ENCODE data around the gene FBXW9. TPM values are rescaled to one million over a fixed set of nuclear protein-coding genes. Genes with fewer than 3 reads are reported as not detected.
A peak's percentile ranks its signal among the peaks of the same experiment; 100 is the strongest.

FBXW9 gene
- polyA plus RNA-seq, 1 donor from 2014 or later, result 16.2 TPM

GRCh38 chr19:12668346-12668745, 28.1 kb downstream of the FBXW9 start:
- Histone ChIP-seq H4K20me1 (ENCODE audit: insufficient read depth) (no peaks in the 10 kb centered on the region), H2AFZ (ENCODE audit: low read depth, low read length) (no peak overlapping the region), H3K79me2 (replicated peaks; ENCODE audit: insufficient read depth, low read length) (peaks cover 29% of the 10 kb centered on the region), H3K9me2 (ENCODE audit: insufficient read depth, low read length) (no peaks in the 10 kb centered on the region), H3F3A (ENCODE audit: insufficient read depth, low read length, poor library complexity, severe bottlenecking) (no peaks in the 10 kb centered on the region), H3K9ac (ENCODE audit: low read length) (peak overlapping the region; percentile 87), H3K9me3 (ENCODE audit: low read length) (no peaks in the 10 kb centered on the region), H3K4me2 (ENCODE audit: low read length) (peak overlapping the region; percentile 94), H3K27ac (ENCODE audit: low read length) (peak overlapping the region; percentile 95), H3K27me3 (ENCODE audit: insufficient read depth, low read depth, low read length) (no peaks in the 10 kb centered on the region), H3K36me3 (ENCODE audit: insufficient read depth, low read length) (no peaks in the 10 kb centered on the region), H3K4me3 (ENCODE audit: low read length) (peak overlapping the region; percentile 87)
- no peak for TF ChIP-seq POLR2AphosphoS5 (IDR thresholded peaks at IDR 0.05)
- no peak for TF ChIP-seq EP300 (conservative IDR thresholded peaks at IDR 0.05; ENCODE audit: poor library complexity, severe bottlenecking)
- no peak for TF ChIP-seq TAF1 (IDR thresholded peaks at IDR 0.05; ENCODE audit: low read depth)
- TF ChIP-seq MXI1 (conservative IDR thresholded peaks at IDR 0.05; ENCODE audit: poor library complexity, severe bottlenecking), result no peak
- TF ChIP-seq CTCF (IDR thresholded peaks at IDR 0.05; ENCODE audit: poor library complexity, severe bottlenecking), result no peak
- no peak for TF ChIP-seq RAD21 (conservative IDR thresholded peaks at IDR 0.05)
- TF ChIP-seq SMC3 (conservative IDR thresholded peaks at IDR 0.05; ENCODE audit: poor library complexity), result no peak
- TF ChIP-seq REST (IDR thresholded peaks at IDR 0.05; ENCODE audit: borderline replicate concordance), result no peak
- no peak for TF ChIP-seq EZH2 (IDR thresholded peaks at IDR 0.05; ENCODE audit: borderline replicate concordance, insufficient read depth, low read length, poor library complexity, severe bottlenecking)

- Histone ChIP-seq H3K36me3 (ENCODE audit: insufficient read depth, low read length) (no peaks in the 10 kb centered on the region), H3K4me2 (ENCODE audit: low read length) (peak overlapping the region; percentile 94), H3K9me3 (ENCODE audit: low read length) (no peaks in the 10 kb centered on the region), H3K27me3 (ENCODE audit: insufficient read depth, low read depth, low read length) (no peaks in the 10 kb centered on the region), H2AFZ (ENCODE audit: low read depth, low read length) (no peak overlapping the region), H3F3A (ENCODE audit: insufficient read depth, low read length, poor library complexity, severe bottlenecking) (no peaks in the 10 kb centered on the region), H3K9me2 (ENCODE audit: insufficient read depth, low read length) (no peaks in the 10 kb centered on the region), H3K9ac (ENCODE audit: low read length) (peak overlapping the region; percentile 87), H3K27ac (ENCODE audit: low read length) (no peak overlapping the region), H3K4me3 (ENCODE audit: low read length) (peak overlapping the region; percentile 87), H4K20me1 (ENCODE audit: insufficient read depth) (no peaks in the 10 kb centered on the region), H3K79me2 (replicated peaks; ENCODE audit: insufficient read depth, low read length) (peaks cover 29% of the 10 kb centered on the region)
- TF ChIP-seq RAD21 (conservative IDR thresholded peaks at IDR 0.05) (no peak), CTCF (IDR thresholded peaks at IDR 0.05; ENCODE audit: poor library complexity, severe bottlenecking) (no peak), REST (IDR thresholded peaks at IDR 0.05; ENCODE audit: borderline replicate concordance) (no peak), EZH2 (IDR thresholded peaks at IDR 0.05; ENCODE audit: borderline replicate concordance, insufficient read depth, low read length, poor library complexity, severe bottlenecking) (no peak), TAF1 (IDR thresholded peaks at IDR 0.05; ENCODE audit: low read depth) (no peak)
Measured at GRCh38 chr19:12667731-12668302, 28.6 kb downstream of the FBXW9 start.

All from neural cell (in vitro differentiated cells).